Activated B cell treated with CpG ODN at 0.5 μM for 24 hours (primary cell): ENCODE data around the gene AGK. TPM values are rescaled to one million over a fixed set of nuclear protein-coding genes. Genes with fewer than 3 reads are reported as not detected.
A peak's percentile ranks its signal among the peaks of the same experiment; 100 is the strongest.

Experiments used
- ATAC-seq: fragments of 200-7000 bp; cut with Tn5 transposase; one replicate; pipeline ENCODE4 v1.10.0; 2021; ENCODE audit warnings: low read depth, mild to moderate bottlenecking, moderate library complexity
- CTCF ChIA-PET: fragments of 350-600 bp; sonication (Branson Sonifier 250); formaldehyde crosslinking; loops from one replicate; lab custom pipeline; 2021; ENCODE audit warnings: antibody characterized with exemption; lab: Charles Lee
- POLR2A ChIA-PET: fragments of 350-600 bp; sonication (Branson Sonifier 250); formaldehyde crosslinking; loops from one replicate; lab custom pipeline; 2021; ENCODE audit warnings: antibody characterized with exemption; lab: Charles Lee
- DNase-seq: peaks from one replicate; pipeline ENCODE4 v3.0.0; 2022
- H3K27ac Mint-ChIP-seq: one replicate; pipeline ENCODE4 v1.8.0; 2020; ENCODE audit warnings: mixed read lengths
- H3K27me3 Mint-ChIP-seq: one replicate; pipeline ENCODE4 v1.8.0; 2021; ENCODE audit warnings: mixed read lengths
- H3K36me3 Mint-ChIP-seq: one replicate; pipeline ENCODE4 v1.8.0; 2021; ENCODE audit warnings: low read depth, mixed read lengths
- H3K4me1 Mint-ChIP-seq: one replicate; pipeline ENCODE4 v1.8.0; 2021; ENCODE audit warnings: mixed read lengths
- H3K4me3 Mint-ChIP-seq: one replicate; pipeline ENCODE4 v1.8.0; 2020; ENCODE audit warnings: mild to moderate bottlenecking, mixed read lengths
- H3K9me3 Mint-ChIP-seq: one replicate; pipeline ENCODE4 v1.8.0; 2020; ENCODE audit warnings: mixed read lengths
- CTCF ChIP-seq: fragments of 200-600 bp; IDR thresholded peaks from one replicate; pipeline ENCODE4 v1.8.0; 2022; ENCODE audit warnings: antibody characterized with exemption, mild to moderate bottlenecking
- intact Hi-C: fragments of 100-400 bp; cut with micrococcal nuclease; formaldehyde crosslinking; loops from one replicate; pipeline ENCODE4 v1.15.1; 2024
- total RNA-seq: library from RNA; stranded (reverse); gene quantifications from 2 replicates; pipeline ENCODE4 v1.2.3, GENCODE V29; 2022

AGK gene
- total RNA-seq, 1 donor from 2014 or later, result 39.3 TPM

- H3K27me3 Mint-ChIP-seq, result no peaks in the 10 kb centered on the region
- no peak for ATAC-seq
- ChIA-PET CTCF (no interaction called here), POLR2A (no interaction called here)
- H3K4me1 Mint-ChIP-seq, result peaks cover 68% of the 10 kb centered on the region
- H3K27ac Mint-ChIP-seq, result no peak overlapping the region
- no peak overlapping the region for H3K4me3 Mint-ChIP-seq
- H3K36me3 Mint-ChIP-seq, result peaks cover 17% of the 10 kb centered on the region
- intact Hi-C loops, result no loop called here
- H3K9me3 Mint-ChIP-seq, result no peaks in the 10 kb centered on the region
- TF ChIP-seq CTCF, result no peak
- no peak for DNase-seq
Observed at GRCh38 chr7:141697211-141697871, 146.1 kb downstream of the AGK start.

GRCh38 chr7:141698247-141699015 lies 147.2 kb downstream of the AGK start:
- ATAC-seq (no peak), DNase-seq (no peak)
- ChIA-PET POLR2A (interaction anchor here (1.1 kb wide), 1 partner anchor 39 kb away, joined by 3 read pairs; the partner anchor contains the start of gene SSBP1), CTCF (no interaction called here)
- Mint-ChIP-seq H3K9me3 (no peaks in the 10 kb centered on the region), H3K27me3 (no peaks in the 10 kb centered on the region), H3K4me3 (peak overlapping the region; percentile 7), H3K36me3 (peaks cover 17% of the 10 kb centered on the region), H3K4me1 (peaks cover 72% of the 10 kb centered on the region), H3K27ac (peak overlapping the region; percentile 59)
- intact Hi-C loops, result loop anchor here (2.0 kb wide), 1 partner anchor 22 kb away; no protein-coding TSS in a partner anchor
- TF ChIP-seq CTCF, result no peak

- intact Hi-C loops, result loop anchor here (2.0 kb wide), 3 partner anchors 17 to 775 kb away; partner anchors contain the start of gene BRAF
- peak overlapping the region; percentile 85 for H3K4me3 Mint-ChIP-seq
- H3K9me3 Mint-ChIP-seq, result no peaks in the 10 kb centered on the region
- ChIA-PET CTCF (interaction anchor here (2.6 to 3.4 kb wide), 2 partner anchors 38 to 46 kb away, joined by 9 to 17 read pairs; partner anchors contain the start of gene SSBP1), POLR2A (interaction anchor here (0.9 to 5.2 kb wide), 2 partner anchors 38 to 50 kb away, joined by 4 to 56 read pairs; partner anchors contain the start of gene SSBP1)
- ATAC-seq, result no peak
- peaks cover 67% of the 10 kb centered on the region for H3K4me1 Mint-ChIP-seq
- peak overlapping the region; percentile 77 for H3K27ac Mint-ChIP-seq
- no peak for DNase-seq
- no peak for TF ChIP-seq CTCF
- H3K27me3 Mint-ChIP-seq, result no peaks in the 10 kb centered on the region
- peaks cover 12% of the 10 kb centered on the region for H3K36me3 Mint-ChIP-seq
Observed at GRCh38 chr7:141699860-141700259, 148.7 kb downstream of the AGK start.

- TF ChIP-seq CTCF, result no peak
- peaks cover 12% of the 10 kb centered on the region for H3K36me3 Mint-ChIP-seq
- peaks cover 62% of the 10 kb centered on the region for H3K4me1 Mint-ChIP-seq
- intact Hi-C loops, result loop anchor here (2.0 kb wide), 2 partner anchors 18 to 776 kb away; partner anchors contain the start of gene BRAF
- H3K27ac Mint-ChIP-seq, result peak overlapping the region; percentile 77
- no peaks in the 10 kb centered on the region for H3K27me3 Mint-ChIP-seq
- POLR2A ChIA-PET, result interaction anchor here (0.9 to 5.2 kb wide), 2 partner anchors 37 to 51 kb away, joined by 4 to 56 read pairs; partner anchors contain the start of gene SSBP1
- CTCF ChIA-PET, result interaction anchor here (2.6 to 3.4 kb wide), 2 partner anchors 38 to 46 kb away, joined by 9 to 17 read pairs; partner anchors contain the start of gene SSBP1
- no peaks in the 10 kb centered on the region for H3K9me3 Mint-ChIP-seq
- no peak for ATAC-seq
- DNase-seq, result no peak
- H3K4me3 Mint-ChIP-seq, result peak overlapping the region; percentile 85
Observed at GRCh38 chr7:141700296-141700847, 149.2 kb downstream of the AGK start.
